ENCODE data around the gene AHDC1. TPM values are rescaled to one million over a fixed set of nuclear protein-coding genes. Genes with fewer than 3 reads are reported as not detected.
A peak's percentile ranks its signal among the peaks of the same experiment; 100 is the strongest.

AHDC1 gene
- total and polyA plus RNA-seq, 9 of the 15 experiments (the other 6 are each of a cell fraction or from before 2014, with no cell fraction given) = 0.21 to 36.4 (median 4.7) TPM

- TF ChIP-seq TAL1 (IDR thresholded peaks at IDR 0.05) = no peak
- TF ChIP-seq, protein P1, sequence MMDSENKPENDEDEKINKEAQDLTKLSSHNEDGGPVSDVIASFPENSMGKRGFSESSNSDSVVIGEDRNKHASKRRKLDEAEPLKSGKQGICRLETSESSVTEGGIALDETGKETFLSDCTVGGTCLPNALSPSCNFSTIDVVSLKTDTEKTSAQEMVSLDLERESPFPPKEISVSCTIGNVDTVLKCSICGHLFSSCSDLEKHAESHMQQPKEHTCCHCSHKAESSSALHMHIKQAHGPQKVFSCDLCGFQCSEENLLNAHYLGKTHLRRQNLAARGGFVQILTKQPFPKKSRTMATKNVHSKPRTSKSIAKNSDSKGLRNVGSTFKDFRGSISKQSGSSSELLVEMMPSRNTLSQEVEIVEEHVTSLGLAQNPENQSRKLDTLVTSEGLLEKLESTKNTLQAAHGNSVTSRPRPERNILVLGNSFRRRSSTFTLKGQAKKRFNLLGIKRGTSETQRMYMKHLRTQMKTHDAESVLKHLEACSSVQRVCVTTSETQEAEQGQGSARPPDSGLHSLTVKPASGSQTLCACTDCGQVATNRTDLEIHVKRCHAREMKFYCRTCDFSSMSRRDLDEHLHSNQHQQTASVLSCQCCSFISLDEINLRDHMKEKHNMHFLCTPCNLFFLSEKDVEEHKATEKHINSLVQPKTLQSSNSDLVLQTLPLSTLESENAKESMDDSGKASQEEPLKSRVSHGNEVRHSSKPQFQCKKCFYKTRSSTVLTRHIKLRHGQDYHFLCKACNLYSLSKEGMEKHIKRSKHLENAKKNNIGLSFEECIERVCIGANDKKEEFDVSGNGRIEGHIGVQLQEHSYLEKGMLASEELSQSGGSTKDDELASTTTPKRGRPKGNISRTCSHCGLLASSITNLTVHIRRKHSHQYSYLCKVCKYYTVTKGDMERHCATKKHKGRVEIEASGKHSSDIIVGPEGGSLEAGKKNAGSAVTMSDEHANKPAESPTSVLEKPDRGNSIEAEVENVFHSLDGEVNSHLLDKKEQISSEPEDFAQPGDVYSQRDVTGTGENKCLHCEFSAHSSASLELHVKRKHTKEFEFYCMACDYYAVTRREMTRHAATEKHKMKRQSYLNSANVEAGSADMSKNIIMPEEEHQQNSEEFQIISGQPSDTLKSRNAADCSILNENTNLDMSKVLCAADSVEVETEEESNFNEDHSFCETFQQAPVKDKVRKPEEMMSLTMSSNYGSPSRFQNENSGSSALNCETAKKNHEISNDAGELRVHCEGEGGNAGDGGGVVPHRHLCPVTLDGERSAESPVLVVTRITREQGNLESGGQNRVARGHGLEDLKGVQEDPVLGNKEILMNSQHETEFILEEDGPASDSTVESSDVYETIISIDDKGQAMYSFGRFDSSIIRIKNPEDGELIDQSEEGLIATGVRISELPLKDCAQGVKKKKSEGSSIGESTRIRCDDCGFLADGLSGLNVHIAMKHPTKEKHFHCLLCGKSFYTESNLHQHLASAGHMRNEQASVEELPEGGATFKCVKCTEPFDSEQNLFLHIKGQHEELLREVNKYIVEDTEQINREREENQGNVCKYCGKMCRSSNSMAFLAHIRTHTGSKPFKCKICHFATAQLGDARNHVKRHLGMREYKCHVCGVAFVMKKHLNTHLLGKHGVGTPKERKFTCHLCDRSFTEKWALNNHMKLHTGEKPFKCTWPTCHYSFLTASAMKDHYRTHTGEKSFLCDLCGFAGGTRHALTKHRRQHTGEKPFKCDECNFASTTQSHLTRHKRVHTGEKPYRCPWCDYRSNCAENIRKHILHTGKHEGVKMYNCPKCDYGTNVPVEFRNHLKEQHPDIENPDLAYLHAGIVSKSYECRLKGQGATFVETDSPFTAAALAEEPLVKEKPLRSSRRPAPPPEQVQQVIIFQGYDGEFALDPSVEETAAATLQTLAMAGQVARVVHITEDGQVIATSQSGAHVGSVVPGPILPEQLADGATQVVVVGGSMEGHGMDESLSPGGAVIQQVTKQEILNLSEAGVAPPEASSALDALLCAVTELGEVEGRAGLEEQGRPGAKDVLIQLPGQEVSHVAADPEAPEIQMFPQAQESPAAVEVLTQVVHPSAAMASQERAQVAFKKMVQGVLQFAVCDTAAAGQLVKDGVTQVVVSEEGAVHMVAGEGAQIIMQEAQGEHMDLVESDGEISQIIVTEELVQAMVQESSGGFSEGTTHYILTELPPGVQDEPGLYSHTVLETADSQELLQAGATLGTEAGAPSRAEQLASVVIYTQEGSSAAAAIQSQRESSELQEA (IDR thresholded peaks at IDR 0.05; ENCODE audit: low read depth) = peak; percentile 46; the same call in 1 of the 2 replicates
- TF ChIP-seq HBP1 (CRISPR knock-in tag; IDR thresholded peaks at IDR 0.05) = peak; percentile 40; the same call in 1 of the 2 replicates
- no peak for TF ChIP-seq MEIS2 (IDR thresholded peaks at IDR 0.05; ENCODE audit: partially characterized antibody)
- TF ChIP-seq CBX1 (IDR thresholded peaks at IDR 0.05; ENCODE audit: low read depth) = no peak
- no peak for TF ChIP-seq MAFG (tag; conservative IDR thresholded peaks at IDR 0.05)
- no peak for TF ChIP-seq RREB1 (CRISPR knock-in tag; IDR thresholded peaks at IDR 0.05)
- TF ChIP-seq, protein P2, sequence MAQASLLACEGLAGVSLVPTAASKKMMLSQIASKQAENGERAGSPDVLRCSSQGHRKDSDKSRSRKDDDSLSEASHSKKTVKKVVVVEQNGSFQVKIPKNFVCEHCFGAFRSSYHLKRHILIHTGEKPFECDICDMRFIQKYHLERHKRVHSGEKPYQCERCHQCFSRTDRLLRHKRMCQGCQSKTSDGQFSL (CRISPR knock-in tag; IDR thresholded peaks at IDR 0.05) = no peak
- TF ChIP-seq, protein P2 (tag; IDR thresholded peaks at IDR 0.05) = no peak
- peak; percentile 43 for TF ChIP-seq ASH1L (IDR thresholded peaks at IDR 0.05; ENCODE audit: borderline replicate concordance, low read depth, partially characterized antibody)
These were observed 42.6 kb downstream of the AHDC1 start (continued) for GRCh38 chr1:27561124-27561899.

Data from K562 (cell line).